Left renal pelvis (tissue), 4 donors: ENCODE measurements around the gene MRGPRE. TPM values are rescaled to one million over a fixed set of nuclear protein-coding genes. Genes with fewer than 3 reads are reported as not detected.

Experiments
- DNase-seq, 4 donors: peaks; one replicate each; pipeline ENCODE4 v3.0.0-alpha.2; 2013; ENCODE audit warnings: low read depth in 4 of 4, low spot score in 3 of 4
- polyA plus RNA-seq, 4 donors: library from polyadenylated mRNA; unstranded; fragments of 120-200 nt; gene quantifications; one replicate each; pipeline ENCODE4 v1.2.1, GENCODE V29; 2013; ENCODE audit not compliant: insufficient read length in 4 of 4

Gene MRGPRE
- polyA plus RNA-seq, 4 donors = not detected

DNA sequence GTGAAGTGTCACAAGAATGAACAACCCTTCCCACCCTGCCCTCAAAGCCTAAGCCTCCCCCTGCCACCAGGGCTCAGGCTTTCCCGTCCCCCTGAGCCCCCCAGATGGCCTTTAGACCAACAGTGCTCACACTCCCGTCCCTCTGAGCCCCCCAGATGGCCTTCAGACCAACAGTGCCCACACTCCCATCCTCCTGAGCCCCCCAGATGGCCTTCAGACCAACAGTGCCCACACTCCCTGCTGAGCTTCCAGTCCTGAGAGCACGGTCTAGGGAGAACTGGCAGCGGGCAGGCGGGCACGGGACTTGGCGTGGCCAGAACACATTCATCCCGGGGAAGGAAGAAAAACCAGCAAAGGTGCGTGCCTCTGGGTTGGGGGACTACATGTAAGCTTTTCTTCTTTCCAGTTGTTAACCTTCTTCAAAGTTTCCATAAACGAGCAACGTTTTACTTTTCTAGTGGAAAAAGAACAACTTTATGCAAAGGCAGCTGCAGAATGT lies 16.1 kb downstream of the MRGPRE start:
- no peak for DNase-seq

DNA sequence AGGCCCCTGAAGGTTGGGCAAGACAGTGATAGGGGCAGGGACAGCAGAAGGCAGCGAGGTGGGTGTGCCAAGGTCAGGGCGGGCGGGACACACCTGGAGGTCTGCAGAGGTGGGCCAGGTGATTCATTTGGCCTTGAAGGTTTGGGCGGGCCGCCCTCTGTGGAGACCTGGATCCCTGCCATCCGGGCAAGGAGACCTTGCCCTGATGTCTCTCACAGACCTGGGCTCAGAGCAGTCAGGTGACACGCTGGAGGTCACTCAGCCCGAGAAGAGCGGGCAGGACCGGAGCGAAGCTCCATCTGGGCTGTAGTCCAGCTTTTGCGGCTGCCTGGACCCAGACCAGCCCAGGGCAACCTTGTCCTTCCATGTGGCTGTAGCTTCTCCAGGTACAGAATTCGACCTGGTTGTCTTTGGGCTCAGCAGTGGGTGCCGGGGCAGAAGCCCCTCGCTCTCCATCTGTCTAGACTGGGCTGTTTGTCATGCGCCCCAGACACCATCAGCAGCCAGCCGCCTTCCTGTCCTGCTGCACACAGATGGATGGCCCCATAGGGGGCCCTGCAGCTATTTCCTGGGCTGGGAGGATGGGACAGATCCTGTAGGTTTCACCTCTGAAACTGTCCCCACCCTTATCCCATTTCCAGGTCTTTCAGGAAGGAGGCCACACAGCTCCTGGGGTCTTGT lies 16.7 kb downstream of the MRGPRE start:
- no peak for DNase-seq

DNA sequence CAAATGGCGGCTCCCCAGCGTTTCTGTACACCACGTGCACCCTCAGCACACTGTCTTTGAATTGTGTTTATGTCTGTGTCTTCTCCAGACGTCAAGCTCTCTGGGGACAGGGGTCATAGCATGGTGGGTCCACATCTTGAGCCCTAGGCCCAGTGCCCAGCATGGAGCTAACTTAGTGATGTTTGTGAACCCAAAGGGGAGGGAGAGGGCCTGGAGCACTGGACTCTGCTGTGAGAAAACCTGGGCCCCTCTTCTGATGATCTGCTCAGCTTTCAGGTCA lies 17.9 kb downstream of the MRGPRE start:
- DNase-seq = no peak

DNA sequence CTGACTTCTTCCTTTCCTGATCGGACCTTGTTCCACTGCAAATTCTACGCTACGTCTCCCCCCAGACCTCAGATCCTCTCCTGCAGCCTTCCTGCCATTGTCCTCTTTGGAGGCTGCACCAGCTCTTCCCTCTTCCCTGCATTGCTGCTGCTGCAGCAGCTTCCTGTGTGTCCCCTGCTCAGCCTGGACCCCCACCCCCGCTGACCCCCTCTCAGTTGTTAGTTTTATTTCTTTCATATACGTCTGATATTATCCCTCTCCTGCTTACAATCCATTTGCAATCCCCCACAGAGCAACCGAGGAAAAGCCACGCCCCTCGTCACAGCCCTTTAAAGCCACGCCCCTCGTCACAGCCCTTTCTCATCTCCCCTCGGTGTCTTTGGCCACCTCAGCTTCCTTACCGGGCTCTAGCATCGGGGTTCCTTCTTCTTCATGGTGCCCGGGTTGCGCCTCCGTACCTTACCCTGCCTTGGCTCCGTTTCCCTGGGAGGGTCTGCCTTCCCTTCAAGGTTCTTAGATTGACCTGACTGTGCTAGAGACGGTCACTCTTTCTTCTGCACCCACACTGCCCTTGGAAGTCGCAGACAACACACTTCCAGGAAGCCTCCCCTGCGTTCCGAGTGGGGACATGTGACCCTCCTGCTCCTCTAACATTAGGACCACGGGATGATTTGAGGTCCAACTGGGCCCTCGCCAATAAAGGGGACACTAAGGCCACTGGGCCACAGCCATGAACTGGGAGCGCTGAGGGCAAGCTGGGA lies 18.4 kb downstream of the MRGPRE start:
- no peak for DNase-seq

DNA sequence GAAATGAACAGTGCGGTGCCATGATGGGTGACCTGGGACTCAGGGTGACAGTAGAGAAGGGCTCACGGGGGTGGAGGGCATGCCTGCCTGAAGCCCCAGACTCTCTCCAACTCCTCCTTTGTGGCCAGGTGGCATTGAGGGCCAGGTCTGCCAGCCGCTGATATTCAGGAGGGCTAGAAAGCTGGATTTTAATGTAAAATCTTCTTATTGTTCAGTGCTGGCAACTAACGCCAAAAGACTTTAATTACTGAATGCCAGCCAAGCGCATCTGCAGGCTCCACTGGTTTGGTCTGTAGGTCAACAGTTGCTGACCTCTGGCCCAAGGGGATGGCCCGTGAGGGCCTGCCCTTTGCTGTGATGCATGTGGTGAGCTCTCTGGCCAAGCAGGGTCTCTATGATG lies 23.9 kb downstream of the MRGPRE start:
- DNase-seq = no peak

DNA sequence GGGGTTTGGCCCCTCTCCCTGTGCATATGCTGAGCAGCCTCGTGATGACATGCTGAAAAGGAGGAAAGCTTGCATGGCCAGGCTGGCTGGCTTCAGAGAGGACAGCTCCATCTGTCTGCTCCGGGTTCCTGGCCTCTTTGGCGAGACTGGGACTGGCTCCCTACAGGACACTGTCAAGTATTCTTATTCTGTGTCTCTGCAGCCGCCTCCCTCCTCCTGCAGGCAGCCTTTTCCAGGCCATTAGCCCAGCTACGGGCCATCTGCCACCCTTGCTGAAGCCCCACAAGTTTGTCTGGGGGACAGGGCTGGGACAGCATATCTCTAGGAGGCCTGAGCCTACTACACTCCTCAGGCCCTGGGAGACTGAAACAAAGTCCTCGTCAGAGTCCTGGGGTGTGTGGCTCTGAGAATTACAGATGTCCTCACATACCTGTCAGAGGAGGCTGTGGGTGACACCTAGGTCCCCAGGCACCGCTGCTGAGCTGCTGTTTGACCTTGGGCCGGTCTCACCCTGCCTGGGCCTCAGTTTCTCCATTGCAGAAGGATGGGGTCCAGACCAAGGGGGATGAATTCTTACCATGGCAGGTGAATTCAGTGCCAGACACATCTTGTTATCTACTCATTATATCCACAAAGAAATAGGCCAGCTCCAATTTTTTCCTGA lies 24.6 kb downstream of the MRGPRE start:
- DNase-seq = no peak

DNA sequence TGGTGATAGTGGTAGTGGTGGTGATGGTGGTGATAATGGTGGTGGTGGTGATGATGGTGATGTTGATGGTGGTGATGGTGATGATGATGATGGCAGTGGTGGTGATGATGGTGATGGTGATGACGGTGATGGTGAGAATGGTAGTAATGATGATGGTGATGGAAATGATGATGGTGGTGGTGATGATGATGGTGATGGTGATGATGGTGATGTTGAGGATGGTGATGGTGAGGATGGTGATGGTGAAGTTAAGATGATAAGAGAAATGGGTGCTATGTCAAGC lies 25.4 kb downstream of the MRGPRE start:
- DNase-seq = no peak

DNA sequence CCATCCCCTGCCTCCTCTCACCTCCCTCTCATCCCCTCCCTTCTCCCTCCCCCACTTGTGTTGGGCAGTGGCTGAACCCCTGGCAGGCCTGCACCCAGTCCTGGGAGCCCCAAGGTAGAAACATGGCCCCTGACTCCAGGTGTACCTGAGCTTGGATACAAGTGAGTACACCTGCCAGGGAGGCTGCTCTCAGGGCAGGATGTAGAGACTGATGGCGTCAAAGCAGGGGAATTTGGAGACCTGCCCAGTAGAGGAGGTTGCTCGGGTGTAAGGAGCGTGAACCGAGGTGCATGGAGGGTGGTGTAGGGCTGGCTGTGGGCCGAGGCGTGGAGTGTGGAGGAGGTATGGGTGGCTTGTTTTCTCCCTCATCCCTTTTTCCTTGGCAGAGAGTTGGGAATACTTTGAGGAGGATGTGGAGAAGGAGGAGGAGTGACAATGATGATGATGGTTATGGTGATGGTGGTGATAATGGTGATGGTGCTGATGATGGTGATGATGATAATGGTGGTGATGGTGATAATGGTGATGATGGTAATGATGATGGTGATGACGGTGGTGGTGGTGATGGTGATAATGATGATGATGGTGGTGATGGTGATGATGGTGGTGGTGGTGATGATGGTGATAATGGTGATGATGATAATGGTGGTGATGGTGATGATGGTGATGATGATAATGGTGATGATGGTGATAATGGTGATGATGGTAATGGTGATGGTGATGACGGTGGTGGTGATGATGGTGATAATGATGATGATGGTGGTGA lies 25.9 kb downstream of the MRGPRE start:
- DNase-seq = no peak

DNA sequence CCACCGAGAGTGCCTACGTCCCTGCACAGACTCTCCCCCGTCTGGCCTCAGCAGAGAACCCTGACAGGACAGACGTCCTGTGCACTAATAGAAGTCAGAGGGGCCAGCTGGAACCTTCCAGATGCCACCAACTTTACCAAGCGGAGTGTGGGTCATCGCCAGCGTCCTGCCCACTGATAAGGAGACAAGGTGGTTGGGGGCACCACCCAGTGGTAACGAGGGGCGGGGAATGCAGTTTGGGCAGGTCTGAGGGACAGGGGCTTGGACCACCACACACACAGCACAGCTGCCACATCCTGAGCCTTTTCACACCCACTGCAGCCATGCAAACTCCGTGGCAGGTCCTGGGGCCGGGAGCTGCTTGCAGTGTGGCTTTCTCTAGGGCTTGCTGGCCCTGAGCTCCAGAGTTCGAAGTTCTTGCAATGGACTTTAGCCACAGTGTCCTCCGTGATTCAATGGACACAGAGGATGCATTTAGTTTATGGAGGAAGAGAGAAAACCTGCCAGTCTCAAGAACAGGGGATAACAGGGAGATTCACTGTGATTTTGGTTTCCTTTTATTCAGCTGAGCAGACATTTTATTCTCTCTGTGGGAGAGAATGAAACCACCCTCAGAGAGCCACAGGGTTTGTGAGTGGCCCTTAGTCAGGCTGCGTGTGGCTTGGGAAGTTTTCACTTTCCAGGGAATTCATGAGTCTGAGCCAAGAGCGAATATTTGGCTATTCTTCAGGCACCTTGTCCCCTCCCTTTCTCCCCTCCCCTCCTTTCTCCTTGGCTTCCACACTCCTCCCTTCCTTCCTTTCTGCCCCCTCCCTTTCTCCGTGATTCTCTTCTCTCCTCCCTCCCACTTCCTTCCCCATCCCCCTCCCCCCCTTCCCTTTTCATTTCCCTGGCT lies 26.7 kb downstream of the MRGPRE start:
- DNase-seq = no peak

DNA sequence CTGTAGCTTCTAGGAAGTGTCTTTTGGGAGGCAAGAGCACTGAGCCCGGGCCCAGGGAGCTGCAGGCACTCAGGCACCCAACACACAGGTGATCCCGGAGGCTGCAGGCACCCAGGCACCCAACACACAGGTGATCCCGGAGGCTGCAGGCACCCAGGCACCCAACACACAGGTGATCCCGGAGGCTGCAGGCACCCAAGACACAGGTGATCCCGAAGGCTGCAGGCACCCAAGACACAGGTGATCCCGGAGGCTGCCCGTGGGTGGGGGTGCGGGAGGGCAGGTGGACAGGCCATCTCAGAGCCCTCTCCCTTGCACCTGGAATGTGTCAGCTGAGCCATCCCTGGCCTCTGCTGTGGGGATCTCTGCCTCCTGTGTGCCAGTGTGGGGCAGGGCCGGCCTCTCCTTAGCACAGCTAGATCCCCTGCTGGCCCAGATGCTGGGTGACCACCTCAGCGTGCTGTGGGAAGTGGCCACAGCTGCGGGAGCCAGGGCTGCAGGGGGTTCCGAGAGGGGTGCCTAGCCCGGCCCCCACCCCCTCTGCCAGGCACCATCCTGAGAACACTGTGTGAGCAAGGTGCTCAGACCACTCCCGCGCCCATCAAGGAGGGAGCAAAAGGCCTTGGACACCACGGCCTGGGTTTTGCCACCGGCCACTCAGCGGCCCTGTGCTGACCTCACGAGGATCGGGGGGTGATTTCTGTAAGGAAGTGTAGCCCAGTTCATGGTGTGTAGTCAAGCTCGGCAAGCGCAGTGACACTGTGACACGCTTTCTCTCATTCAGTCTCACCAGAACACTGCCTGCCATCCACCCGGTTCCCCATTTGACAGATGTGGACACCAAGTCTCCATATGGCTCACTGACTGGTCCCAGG lies 27.8 kb downstream of the MRGPRE start:
- no peak for DNase-seq

DNA sequence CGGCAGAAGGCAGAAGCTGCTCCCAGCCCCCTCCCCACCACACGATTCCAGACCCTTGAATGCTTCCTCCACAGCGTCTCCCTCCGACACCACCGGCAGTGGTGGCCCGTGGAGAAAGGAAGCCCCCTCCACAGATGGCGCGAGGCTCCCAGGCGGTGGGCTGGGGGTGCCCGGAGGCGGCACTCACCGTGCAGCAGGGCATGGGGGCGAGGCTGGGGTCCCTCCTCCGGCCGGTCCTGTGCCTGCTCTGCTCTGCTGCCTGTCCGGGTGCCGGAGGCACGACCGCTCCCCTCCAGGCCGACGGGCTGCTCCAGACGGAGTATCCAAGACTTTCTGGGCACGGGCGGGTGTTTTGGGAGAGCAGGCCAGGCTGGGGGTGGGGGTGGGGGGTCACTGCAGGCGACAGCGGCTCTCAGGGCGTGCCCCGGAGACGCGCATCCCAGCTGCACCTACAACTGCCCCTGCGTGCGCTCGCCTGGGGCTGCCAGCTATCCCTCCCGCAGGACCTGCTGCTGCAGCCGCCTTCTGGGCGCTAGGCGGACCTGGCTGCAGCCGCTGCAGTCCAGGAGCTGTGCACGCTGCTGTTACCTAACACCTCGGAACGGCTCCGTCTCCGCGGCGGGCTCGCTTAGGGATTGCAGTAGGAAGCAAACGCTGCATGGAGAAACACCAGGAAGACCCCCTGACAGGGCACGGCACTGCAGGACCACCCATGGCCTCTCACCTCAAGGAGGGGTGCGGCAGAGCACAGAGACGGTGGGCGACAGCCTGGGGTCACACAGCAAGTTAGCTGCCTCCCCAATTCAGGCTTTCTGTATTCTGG lies 28.8 kb downstream of the MRGPRE start:
- no peak for DNase-seq

DNA sequence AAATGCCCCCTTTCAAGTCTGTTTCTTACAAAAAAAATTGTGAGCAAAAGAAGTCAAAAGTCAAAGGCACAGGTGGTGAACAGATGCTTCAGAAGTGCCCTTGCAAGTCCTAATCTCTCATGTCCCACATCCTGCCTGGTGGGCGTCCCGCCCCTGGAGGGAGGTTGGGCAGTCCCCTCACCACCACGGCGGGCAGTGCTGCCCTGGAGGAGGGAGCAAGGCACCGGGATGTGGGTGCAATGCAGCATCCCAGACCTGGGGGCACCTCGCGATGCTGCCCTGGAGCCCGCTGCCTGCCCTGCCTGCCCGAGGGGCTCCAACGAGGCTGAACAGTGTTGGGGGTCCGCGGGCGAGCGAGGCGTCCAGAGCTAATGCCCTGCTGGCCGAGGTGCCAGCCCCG lies 29.5 kb downstream of the MRGPRE start:
- DNase-seq = no peak

DNA sequence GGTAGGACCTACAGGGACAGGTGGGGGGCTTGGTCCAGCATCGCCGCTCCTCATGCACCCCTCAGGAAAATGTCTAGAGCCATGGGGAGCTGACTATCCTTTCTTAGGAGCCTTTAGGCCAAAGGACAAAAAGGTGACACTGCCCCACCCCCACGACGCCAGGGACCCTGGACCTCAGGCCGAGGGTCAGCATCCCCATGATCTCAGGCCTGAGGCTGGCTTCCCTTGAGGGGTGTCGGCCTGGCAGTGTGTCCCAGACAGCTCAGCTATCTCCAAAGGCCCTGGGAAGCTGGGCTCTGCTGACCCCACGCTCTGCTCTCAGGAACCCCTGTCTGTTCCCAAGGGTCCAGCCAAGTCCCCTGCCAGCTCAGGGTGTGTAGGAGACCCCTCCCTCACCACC lies 29.9 kb downstream of the MRGPRE start:
- no peak for DNase-seq

DNA sequence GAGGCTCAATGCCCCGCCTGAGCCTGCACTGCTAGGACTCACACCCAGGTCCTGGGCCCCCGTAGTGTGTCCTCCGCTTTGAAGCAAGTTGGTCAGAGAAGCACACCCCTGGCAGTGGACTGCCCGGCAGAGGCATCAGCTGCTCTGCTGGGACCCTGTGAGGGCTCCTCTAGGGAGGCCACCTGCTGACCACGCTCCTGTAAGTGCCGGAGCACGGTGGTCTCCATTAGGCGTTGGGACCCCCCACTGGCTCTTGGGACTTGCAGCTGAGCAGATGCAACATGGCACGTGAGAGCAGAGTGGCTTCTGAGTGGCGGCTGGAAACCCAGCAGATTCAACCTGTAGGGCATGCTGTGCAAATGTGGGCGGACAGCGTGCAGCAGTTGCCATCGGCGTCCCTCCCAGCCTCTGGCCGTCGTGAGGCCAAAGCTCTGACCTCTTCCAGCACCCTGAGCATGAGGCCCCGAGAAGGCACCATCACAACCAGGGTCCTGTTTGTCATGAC lies 30.5 kb downstream of the MRGPRE start:
- DNase-seq = no peak

DNA sequence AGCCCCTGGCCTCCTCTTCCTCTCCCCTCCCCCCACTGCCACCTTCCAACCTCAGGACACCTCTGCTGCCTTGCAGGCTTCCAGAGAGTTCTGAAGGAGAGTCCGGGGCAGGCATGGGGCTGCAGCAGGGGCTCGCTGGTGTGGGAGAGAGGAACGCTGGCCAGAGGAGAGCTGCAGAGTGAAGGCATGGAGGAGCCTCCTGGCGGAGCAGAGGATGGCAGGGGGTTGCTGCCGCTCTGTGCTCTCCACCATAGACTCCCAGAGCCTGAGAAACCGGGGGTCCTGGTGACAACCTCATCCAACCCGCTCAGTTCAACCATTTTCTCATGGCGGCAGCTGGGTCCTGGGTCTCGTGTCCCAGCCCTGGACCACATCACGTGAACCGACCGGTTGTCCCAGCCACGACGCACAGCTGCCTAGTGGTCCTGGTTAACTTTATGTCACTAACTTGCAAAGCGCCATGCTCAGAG lies 31.1 kb downstream of the MRGPRE start:
- DNase-seq = no peak

DNA sequence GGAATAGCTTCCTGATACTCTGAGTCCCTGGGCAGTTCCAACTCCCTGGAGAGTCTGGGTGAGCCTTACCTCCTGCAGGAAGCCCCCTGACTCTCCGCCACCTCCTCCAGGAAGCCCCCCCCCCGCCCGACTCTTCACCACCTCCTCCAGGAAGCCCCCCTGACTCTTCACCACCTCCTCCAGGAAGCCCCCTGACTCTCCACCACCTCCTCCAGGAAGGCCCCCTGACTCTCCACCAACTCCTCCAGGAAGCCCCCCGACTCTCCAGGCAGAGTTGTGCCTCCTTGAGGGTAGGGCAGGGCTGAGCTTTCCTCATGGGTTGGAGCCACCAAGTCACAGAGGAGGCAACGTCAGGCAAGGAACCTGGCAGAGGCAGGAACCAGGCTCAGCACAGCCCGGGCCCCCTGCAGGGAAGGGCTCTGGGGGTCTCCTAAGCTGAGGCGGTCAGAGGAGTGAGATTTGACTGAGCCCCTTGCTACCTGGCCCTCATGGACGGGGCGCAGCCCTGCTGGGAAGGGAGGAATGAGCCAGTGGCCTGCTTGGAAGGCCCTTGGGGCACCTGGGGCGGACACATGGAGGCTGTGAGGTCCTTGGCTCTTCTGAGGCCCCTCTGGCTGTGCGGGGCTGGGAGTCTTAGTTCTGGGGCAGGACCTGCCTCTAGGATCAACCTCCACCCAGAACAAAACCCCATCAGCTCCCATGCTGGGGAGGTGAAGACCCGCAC lies 31.7 kb downstream of the MRGPRE start:
- DNase-seq = no peak

DNA sequence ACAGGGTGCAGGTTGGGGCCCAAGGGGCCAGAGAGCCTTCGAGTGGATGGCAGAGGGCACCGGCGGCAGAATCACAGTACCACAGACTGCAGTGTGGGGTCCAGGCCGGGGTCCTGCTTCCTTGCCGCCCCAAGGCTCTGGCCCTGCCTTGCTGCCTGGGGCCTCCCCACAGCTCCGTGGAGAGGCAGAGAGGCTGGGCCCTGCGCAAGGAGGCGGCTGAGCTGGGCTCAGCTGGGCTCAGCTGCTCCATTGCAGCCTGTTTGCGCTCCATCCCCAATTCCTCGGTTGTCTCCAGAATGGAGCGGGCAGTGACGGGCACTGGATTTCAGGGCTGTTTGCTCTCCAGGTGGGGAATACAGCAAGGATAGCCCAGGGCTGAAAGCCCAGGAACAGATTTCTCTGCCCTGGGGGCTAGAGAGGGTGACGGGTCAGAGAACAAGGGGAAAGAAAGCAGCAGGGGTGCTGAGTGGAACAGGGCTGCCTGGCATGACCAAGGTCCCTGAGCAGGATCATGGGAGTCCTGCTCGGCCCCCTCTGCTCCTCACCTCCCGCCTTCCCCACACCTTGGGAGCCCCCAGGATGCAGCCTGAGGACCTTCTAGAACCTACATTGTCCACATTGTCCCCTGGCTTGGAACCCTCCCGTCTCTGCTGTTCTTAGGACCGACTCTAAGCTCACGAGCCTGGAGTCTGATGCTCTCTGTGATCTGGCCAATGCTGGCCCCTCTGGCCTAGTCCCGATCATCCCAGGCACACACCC lies 32.5 kb downstream of the MRGPRE start:
- no peak for DNase-seq
